Erythroblast (primary cell): ENCODE measurements around the gene LRPPRC.

Experiments
- GATA1 ChIP-seq: IDR thresholded peaks from 2 replicates; pipeline ENCODE4 v1.6.1; 2011; ENCODE audit warnings: low read depth, mild to moderate bottlenecking, control low read depth, low read length, moderate library complexity
- POLR2A ChIP-seq: IDR thresholded peaks from 2 replicates; pipeline ENCODE4 v1.6.1; 2011; ENCODE audit warnings: mild to moderate bottlenecking, low read length

DNA sequence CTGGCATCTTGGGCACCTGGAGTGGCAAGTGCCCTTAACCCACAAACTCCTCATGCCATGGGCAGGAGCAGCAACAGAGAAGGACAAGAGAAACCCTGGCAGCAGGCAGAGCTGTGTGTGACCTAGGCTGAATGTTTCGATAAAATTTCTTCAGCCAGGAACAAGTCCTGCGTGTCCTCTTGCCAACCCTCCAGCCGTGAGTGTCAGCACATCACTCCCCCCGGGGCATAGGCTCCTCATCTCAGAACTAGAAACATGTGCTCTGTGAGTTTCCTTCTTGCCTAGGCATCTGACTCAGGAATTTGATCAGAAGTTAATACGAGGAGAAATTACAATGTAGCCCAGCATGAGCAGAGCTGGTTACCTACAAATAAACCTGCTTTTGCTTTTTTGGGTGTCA, 154.8 kb downstream of the LRPPRC start:
- TF ChIP-seq POLR2A = no peak
- no peak for TF ChIP-seq GATA1
